ENCODE measurements around the gene ERCC6L2. TPM values are rescaled to one million over a fixed set of nuclear protein-coding genes. Genes with fewer than 3 reads are reported as not detected.

Gene ERCC6L2
- total RNA-seq, 1 experiment from 2014 or later, result 39.2 TPM

DNA sequence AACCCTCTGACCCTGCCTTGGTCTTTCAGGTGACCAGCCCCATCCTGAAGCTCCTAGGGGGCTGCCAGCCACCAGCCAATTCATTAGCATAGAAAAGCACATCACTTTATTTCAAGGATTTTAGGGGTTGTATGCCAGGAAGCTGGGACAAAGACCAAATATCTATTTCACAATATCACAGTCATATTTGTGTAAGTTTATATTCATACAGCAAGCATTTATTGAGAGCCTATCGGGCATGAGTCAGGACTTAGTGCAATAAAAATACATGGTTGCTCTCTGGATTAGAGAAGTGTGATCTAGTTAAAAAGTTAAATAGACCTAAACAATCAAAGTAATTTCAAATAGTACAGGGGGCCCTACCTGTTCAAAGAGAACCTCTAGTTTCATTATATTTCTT is 113.8 kb downstream of the ERCC6L2 start:
- intact Hi-C loops (cut with micrococcal nuclease), result no loop called here
- POLR2A ChIA-PET, result no interaction called here
- Histone ChIP-seq H3K4me2 (ENCODE audit: low read length) (no peak overlapping the region), H3K79me2 (ENCODE audit: insufficient read depth, low read length) (no peaks in the 10 kb centered on the region), H3K4me3 (replicated peaks in 1 of 2; ENCODE audit: low read depth in 1 of 2, low read length in 2 of 2) (no peak overlapping the region), H3K36me3 (ENCODE audit: control insufficient read depth in 1 of 2, insufficient read depth in 2 of 2, low read length in 2 of 2) (no peaks in the 10 kb centered on the region), H3K9me2 (ENCODE audit: insufficient read depth) (no peaks in the 10 kb centered on the region), H3K4me1 (ENCODE audit: control insufficient read depth in 1 of 2, insufficient read depth in 2 of 2, low read length in 2 of 2) (no peaks in the 10 kb centered on the region), H3K27ac (ENCODE audit: low read depth, low read length) (no peak overlapping the region), H3K27me3 (ENCODE audit: insufficient read depth, low read length) (no peaks in the 10 kb centered on the region), H3K9me3 (ENCODE audit: control insufficient read depth in 1 of 2, insufficient read depth in 1 of 2, low read depth in 1 of 2, low read length in 2 of 2) (no peaks in the 10 kb centered on the region), H2AFZ (ENCODE audit: low read depth, low read length, poor library complexity, severe bottlenecking) (no peak overlapping the region), H4K20me1 (ENCODE audit: insufficient read depth) (no peaks in the 10 kb centered on the region), H3K9ac (ENCODE audit: low read length) (no peak overlapping the region)
- TF ChIP-seq SP1 (IDR thresholded peaks at IDR 0.05; ENCODE audit: low read depth) (no peak), TCF7L2 (IDR thresholded peaks at IDR 0.05; ENCODE audit: borderline replicate concordance, extremely low read depth, insufficient read depth, insufficient read length) (no peak), POLR2AphosphoS5 (IDR thresholded peaks at IDR 0.05; ENCODE audit: low read depth, low read length) (no peak)
- TF ChIP-seq, protein P1, sequence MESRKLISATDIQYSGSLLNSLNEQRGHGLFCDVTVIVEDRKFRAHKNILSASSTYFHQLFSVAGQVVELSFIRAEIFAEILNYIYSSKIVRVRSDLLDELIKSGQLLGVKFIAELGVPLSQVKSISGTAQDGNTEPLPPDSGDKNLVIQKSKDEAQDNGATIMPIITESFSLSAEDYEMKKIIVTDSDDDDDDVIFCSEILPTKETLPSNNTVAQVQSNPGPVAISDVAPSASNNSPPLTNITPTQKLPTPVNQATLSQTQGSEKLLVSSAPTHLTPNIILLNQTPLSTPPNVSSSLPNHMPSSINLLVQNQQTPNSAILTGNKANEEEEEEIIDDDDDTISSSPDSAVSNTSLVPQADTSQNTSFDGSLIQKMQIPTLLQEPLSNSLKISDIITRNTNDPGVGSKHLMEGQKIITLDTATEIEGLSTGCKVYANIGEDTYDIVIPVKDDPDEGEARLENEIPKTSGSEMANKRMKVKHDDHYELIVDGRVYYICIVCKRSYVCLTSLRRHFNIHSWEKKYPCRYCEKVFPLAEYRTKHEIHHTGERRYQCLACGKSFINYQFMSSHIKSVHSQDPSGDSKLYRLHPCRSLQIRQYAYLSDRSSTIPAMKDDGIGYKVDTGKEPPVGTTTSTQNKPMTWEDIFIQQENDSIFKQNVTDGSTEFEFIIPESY (IDR thresholded peaks at IDR 0.05; ENCODE audit: extremely low read depth, insufficient replicate concordance, low read length), result no peak
- BruUV-seq (replicated peaks), result no TSS peak
- DNase-seq (ENCODE audit: low read depth, low spot score) (no peak), ATAC-seq (no peak)
- CTCF ChIA-PET, result no interaction called here
- RAD21 ChIA-PET (ENCODE audit: low non-redundant PET in 1 of 2, low total read pairs in 2 of 2, uncharacterized antibody in 2 of 2, unreplicated experiment in 2 of 2), result no interaction called here

DNA sequence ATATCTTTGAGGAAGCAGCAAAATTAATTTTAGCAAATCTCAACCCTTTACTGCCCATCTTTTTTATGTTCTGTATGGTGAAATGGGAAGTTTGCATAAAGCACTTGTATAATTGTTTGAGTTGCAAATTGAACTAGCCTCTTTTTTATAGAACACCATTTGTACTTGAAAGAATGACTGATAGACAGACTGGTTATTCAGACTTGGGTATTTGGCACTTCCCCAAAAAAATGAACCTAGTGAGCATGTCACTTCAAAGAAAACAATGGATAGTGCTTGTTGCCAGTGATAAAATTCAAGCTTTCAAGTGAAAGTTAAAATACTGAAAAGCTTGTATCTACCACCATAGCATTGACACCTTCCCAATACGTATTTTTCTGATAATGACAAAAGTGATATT is 115.8 kb downstream of the ERCC6L2 start:
- RAD21 ChIA-PET (ENCODE audit: low non-redundant PET in 1 of 2, low total read pairs in 2 of 2, uncharacterized antibody in 2 of 2, unreplicated experiment in 2 of 2), result no interaction called here
- H3K9me3 ChIP-seq (ENCODE audit: control insufficient read depth in 1 of 2, insufficient read depth in 1 of 2, low read depth in 1 of 2, low read length in 2 of 2), result no peaks in the 10 kb centered on the region
- H3K79me2 ChIP-seq (ENCODE audit: insufficient read depth, low read length), result no peaks in the 10 kb centered on the region
- H3K27ac ChIP-seq (ENCODE audit: low read depth, low read length), result no peak overlapping the region
- H3K9ac ChIP-seq (ENCODE audit: low read length), result no peak overlapping the region
- CTCF ChIA-PET, result no interaction called here
- no peak overlapping the region for H3K4me2 ChIP-seq (ENCODE audit: low read length)
- no peaks in the 10 kb centered on the region for H4K20me1 ChIP-seq (ENCODE audit: insufficient read depth)
- POLR2A ChIA-PET, result no interaction called here
- DNase-seq (ENCODE audit: low read depth, low spot score), result no peak
- H3K4me3 ChIP-seq (replicated peaks in 1 of 2; ENCODE audit: low read depth in 1 of 2, low read length in 2 of 2), result no peak overlapping the region
- intact Hi-C loops (cut with micrococcal nuclease), result no loop called here
- H3K36me3 ChIP-seq (ENCODE audit: control insufficient read depth in 1 of 2, insufficient read depth in 2 of 2, low read length in 2 of 2), result no peaks in the 10 kb centered on the region
- H3K4me1 ChIP-seq (ENCODE audit: control insufficient read depth in 1 of 2, insufficient read depth in 2 of 2, low read length in 2 of 2), result no peaks in the 10 kb centered on the region
- no TSS peak for BruUV-seq (replicated peaks)
- no peaks in the 10 kb centered on the region for H3K27me3 ChIP-seq (ENCODE audit: insufficient read depth, low read length)
- H2AFZ ChIP-seq (ENCODE audit: low read depth, low read length, poor library complexity, severe bottlenecking), result no peak overlapping the region
- ATAC-seq, result no peak
- TF ChIP-seq, protein P2, sequence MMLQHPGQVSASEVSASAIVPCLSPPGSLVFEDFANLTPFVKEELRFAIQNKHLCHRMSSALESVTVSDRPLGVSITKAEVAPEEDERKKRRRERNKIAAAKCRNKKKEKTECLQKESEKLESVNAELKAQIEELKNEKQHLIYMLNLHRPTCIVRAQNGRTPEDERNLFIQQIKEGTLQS (IDR thresholded peaks at IDR 0.05), result no peak
- TF ChIP-seq EZH2phosphoT487 (IDR thresholded peaks at IDR 0.05; ENCODE audit: borderline replicate concordance) (no peak), CBX3 (IDR thresholded peaks at IDR 0.05; ENCODE audit: low read depth) (no peak), ZNF274 (IDR thresholded peaks at IDR 0.05; ENCODE audit: low read depth, low read length) (no peak)
- TF ChIP-seq, protein P1 (IDR thresholded peaks at IDR 0.05; ENCODE audit: extremely low read depth, insufficient replicate concordance, low read length), result no peak
- no peaks in the 10 kb centered on the region for H3K9me2 ChIP-seq (ENCODE audit: insufficient read depth)
